ENCODE data around the gene MTHFD1L. TPM values are rescaled to one million over a fixed set of nuclear protein-coding genes. Genes with fewer than 3 reads are reported as not detected.
A peak's percentile ranks its signal among the peaks of the same experiment; 100 is the strongest.

MTHFD1L gene
- total RNA-seq, 1 donor: 68.7 TPM

DNA sequence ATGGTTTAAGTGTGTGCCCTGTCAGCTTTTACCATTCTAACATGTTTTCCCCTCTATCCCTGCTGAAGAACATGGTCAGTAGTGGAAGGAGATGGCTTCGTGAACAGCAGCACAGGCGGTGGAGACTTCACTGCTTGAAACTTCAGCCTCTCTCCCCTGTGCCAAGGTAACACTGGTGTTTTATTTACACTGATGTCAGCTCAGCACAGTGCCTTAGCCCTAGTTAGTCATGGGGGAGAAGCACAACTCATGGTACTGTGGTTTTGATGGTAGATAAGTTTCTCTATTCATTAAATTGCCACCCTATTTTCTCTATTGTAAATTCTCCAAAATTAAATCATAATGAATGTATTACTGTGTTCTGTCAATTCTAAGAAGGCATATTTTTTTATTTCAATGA is 56.6 kb downstream of the MTHFD1L start:
- no peak overlapping the region for H3K4me3 ChIP-seq (ENCODE audit: low read depth, low read length)
- TF ChIP-seq, protein P1, sequence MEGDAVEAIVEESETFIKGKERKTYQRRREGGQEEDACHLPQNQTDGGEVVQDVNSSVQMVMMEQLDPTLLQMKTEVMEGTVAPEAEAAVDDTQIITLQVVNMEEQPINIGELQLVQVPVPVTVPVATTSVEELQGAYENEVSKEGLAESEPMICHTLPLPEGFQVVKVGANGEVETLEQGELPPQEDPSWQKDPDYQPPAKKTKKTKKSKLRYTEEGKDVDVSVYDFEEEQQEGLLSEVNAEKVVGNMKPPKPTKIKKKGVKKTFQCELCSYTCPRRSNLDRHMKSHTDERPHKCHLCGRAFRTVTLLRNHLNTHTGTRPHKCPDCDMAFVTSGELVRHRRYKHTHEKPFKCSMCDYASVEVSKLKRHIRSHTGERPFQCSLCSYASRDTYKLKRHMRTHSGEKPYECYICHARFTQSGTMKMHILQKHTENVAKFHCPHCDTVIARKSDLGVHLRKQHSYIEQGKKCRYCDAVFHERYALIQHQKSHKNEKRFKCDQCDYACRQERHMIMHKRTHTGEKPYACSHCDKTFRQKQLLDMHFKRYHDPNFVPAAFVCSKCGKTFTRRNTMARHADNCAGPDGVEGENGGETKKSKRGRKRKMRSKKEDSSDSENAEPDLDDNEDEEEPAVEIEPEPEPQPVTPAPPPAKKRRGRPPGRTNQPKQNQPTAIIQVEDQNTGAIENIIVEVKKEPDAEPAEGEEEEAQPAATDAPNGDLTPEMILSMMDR (IDR thresholded peaks at IDR 0.05; ENCODE audit: insufficient read depth, low read length): no peak
- DNase-seq (ENCODE audit: low read depth): no peak

DNA sequence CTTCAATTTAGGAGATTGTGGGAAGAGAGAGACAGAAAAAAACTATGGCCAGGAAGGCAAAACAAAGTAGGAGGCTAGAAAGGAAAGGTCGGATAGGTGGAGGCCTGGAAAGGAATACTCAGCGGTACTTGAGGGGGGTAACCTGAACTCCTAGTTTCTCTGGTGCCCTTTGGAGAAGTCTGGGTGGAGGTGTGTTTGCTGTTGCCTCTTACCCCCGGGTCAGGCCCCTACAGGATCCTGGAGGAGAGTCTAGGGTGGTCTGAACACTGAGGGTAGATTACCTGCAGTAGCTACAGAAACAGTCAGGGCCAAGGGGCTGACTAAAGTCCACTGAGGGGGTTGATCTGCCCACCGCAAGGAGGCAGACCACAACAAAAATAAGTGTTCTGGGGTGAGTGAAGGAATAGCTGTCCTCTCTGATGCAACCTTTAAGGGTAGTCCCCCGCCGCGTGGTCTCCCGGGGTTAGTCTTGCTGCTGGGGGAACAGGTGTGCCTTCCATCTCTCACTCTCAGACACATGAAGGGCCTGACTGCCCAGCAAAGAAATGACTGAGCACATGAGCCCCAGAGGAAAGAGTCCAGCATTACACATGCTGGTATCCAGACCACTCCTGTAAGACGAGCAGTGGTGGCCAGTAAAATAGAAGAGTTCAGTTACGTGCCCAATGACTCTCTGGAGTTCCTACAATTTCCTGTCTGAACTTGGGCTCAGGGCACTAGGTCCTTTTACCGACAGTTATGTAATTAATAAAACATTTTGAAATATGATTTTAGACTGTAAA is 59.5 kb downstream of the MTHFD1L start:
- peak; percentile 90 for DNase-seq (ENCODE audit: low read depth)
- H3K4me3 ChIP-seq (ENCODE audit: low read depth, low read length): no peak overlapping the region
- TF ChIP-seq, protein P1 (IDR thresholded peaks at IDR 0.05; ENCODE audit: insufficient read depth, low read length): peak; percentile 48

DNA sequence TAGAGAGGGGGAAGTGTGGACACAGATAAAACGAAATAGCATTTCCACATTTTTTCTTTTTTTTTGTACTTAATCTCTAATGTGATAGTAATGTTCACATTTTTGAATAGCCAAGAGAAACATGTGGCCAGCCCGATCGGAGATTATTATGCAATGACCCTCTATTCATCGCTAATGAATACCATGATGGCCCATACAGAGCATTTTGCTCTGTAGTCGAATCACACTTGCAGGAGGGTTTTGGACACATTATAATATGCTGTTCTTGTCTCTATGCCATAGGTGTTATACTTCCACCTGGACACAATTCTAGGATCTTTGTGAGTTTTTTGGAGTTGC is 60.1 kb downstream of the MTHFD1L start:
- DNase-seq (ENCODE audit: low read depth): no peak
- no peak overlapping the region for H3K4me3 ChIP-seq (ENCODE audit: low read depth, low read length)
- TF ChIP-seq, protein P1 (IDR thresholded peaks at IDR 0.05; ENCODE audit: insufficient read depth, low read length): no peak

DNA sequence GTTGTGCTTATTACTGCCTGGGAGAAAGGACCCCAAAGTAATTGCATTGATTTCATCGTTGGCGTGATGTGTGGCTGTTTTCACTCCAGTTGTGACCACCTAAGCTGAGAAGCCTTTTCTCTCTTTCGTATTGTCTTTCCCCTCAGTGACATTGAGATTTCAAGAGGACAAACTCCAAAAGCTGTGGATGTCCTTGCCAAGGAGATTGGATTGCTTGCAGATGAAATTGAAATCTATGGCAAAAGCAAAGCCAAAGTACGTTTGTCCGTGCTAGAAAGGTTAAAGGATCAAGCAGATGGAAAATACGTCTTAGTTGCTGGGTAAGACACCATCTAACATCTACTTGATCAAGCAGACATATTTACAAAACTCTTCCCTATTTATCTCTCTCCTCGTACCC is 60.5 kb downstream of the MTHFD1L start:
- H3K4me3 ChIP-seq (ENCODE audit: low read depth, low read length): no peak overlapping the region
- TF ChIP-seq, protein P1 (IDR thresholded peaks at IDR 0.05; ENCODE audit: insufficient read depth, low read length): no peak
- DNase-seq (ENCODE audit: low read depth): peak; percentile 46

DNA sequence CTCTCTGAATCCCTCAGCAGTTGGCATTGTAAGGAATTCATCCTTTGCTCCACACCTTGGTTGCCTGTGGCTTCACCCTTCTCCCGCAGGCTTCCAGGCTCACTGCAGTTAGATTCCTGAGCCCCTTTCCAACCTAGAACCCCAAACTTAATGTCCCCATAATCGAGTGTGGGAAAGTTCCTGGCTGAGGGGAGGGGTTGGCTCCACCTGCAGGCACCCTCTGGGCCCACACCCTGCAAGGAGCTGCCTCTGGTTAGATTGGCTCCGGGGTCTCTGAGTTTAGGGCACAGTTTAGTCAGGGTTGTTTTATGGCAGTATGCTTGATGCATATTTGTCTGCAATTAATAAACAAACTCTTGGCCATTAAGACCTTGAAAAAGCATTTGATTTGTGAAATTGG is 63.4 kb downstream of the MTHFD1L start:
- TF ChIP-seq, protein P1 (IDR thresholded peaks at IDR 0.05; ENCODE audit: insufficient read depth, low read length): peak; percentile 40
- DNase-seq (ENCODE audit: low read depth): no peak
- no peak overlapping the region for H3K4me3 ChIP-seq (ENCODE audit: low read depth, low read length)

DNA sequence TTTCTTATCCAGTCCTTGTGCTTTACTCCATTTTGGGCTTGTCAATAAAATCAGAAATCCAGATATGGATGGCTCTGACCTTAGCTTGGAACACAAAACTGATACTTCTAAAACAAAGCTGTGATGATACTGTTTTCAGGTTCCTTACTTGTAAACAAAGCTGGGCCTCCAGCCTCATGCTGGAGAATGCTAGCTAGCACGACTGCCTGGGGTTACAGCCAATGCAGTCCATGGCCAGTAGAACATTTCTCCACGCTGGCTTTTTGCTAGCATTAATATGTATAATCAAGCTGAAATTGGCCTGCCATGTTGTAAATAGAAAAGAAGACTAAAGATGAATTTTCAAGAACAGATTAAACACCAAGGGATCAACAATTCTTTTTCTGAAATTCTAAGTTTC is 63.9 kb downstream of the MTHFD1L start:
- peak; percentile 17 for DNase-seq (ENCODE audit: low read depth)
- TF ChIP-seq, protein P1 (IDR thresholded peaks at IDR 0.05; ENCODE audit: insufficient read depth, low read length): no peak
- H3K4me3 ChIP-seq (ENCODE audit: low read depth, low read length): no peak overlapping the region

DNA sequence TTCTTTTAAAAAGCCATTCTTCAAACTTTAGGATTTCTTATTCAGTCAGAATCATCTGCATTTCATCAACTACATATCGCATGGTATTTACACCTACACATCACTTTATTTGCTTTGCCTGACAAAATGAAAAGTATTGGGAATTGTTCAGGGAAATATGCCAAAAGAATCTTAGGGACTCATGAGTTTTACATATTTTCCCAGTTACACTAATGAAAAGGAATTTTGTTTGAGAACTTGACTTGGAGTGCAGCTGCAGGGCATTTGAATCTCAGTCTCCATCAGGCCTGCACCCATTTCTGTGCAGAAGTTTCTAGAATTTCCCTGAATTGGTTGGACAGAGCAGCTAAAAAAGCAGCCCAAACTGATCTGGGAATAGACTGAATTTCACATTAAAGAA is 65.3 kb downstream of the MTHFD1L start:
- TF ChIP-seq, protein P1 (IDR thresholded peaks at IDR 0.05; ENCODE audit: insufficient read depth, low read length): no peak
- H3K4me3 ChIP-seq (ENCODE audit: low read depth, low read length): no peak overlapping the region
- DNase-seq (ENCODE audit: low read depth): peak; percentile 96

Data from fibroblast of the aortic adventitia (primary cell).